ENCODE data around the gene TSR3.

GRCh38 chr16:1320097-1320496 is 31.6 kb downstream of the TSR3 start:
- no peak for TF ChIP-seq CTCF (IDR thresholded peaks at IDR 0.05)
- TF ChIP-seq ZFX (IDR thresholded peaks at IDR 0.05; ENCODE audit: borderline replicate concordance): no peak

Data from 22Rv1 (cell line).